ENCODE measurements around the gene PPP4R2.

Gene PPP4R2

DNA sequence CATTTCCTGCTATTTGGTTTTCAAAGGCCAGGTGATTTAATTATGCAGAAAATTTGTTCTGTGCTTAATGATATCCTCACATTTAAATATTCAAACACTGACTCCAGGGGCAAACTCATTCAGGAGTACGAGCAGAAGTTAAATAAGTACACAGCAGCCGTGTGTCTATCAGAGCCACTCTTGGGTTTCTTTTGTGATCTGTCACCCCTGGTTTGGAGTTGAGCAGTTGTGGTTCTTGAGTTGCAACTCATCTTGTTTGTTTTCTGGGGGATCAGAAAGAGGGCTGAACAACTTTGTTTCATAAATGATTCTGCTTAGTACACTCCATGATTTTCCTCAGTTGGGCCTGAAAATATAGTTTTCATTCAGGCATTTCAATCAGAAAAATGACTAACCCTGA, 25.7 kb upstream of the PPP4R2 start:
- H3F3A ChIP-seq (ENCODE audit: insufficient read depth), result no peaks in the 10 kb centered on the region
- H4K20me1 ChIP-seq (ENCODE audit: low read depth, low read length), result no peaks in the 10 kb centered on the region
- H3K79me2 ChIP-seq (ENCODE audit: insufficient read depth, low read length), result no peaks in the 10 kb centered on the region
- H2AFZ ChIP-seq (ENCODE audit: low read depth, low read length, severe bottlenecking), result no peak overlapping the region
- no peak overlapping the region for H3K9ac ChIP-seq (ENCODE audit: low read length)
- no peak overlapping the region for H3K4me3 ChIP-seq (ENCODE audit: insufficient read depth, low read length, poor library complexity, severe bottlenecking)
- no peak overlapping the region for H3K27ac ChIP-seq (ENCODE audit: low read depth, low read length)
- H3K9me3 ChIP-seq (ENCODE audit: insufficient read depth, low read length), result no peaks in the 10 kb centered on the region
- no peaks in the 10 kb centered on the region for H3K36me3 ChIP-seq (ENCODE audit: low read length)
- TF ChIP-seq, protein P1, sequence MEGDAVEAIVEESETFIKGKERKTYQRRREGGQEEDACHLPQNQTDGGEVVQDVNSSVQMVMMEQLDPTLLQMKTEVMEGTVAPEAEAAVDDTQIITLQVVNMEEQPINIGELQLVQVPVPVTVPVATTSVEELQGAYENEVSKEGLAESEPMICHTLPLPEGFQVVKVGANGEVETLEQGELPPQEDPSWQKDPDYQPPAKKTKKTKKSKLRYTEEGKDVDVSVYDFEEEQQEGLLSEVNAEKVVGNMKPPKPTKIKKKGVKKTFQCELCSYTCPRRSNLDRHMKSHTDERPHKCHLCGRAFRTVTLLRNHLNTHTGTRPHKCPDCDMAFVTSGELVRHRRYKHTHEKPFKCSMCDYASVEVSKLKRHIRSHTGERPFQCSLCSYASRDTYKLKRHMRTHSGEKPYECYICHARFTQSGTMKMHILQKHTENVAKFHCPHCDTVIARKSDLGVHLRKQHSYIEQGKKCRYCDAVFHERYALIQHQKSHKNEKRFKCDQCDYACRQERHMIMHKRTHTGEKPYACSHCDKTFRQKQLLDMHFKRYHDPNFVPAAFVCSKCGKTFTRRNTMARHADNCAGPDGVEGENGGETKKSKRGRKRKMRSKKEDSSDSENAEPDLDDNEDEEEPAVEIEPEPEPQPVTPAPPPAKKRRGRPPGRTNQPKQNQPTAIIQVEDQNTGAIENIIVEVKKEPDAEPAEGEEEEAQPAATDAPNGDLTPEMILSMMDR (IDR thresholded peaks at IDR 0.05; ENCODE audit: insufficient read depth, low read length, poor library complexity, severe bottlenecking), result no peak
- no peak for TF ChIP-seq EZH2phosphoT487 (conservative IDR thresholded peaks at IDR 0.05; ENCODE audit: low read length)
- no peak overlapping the region for H3K4me2 ChIP-seq (ENCODE audit: low read depth, low read length, poor library complexity, severe bottlenecking)
- H3K9me2 ChIP-seq (replicated peaks; ENCODE audit: insufficient read depth, low read length), result no peaks in the 10 kb centered on the region
- no peaks in the 10 kb centered on the region for H3K27me3 ChIP-seq (ENCODE audit: low read length)

- H3K27me3 ChIP-seq (ENCODE audit: low read length), result no peaks in the 10 kb centered on the region
- H3K36me3 ChIP-seq (ENCODE audit: low read length), result no peaks in the 10 kb centered on the region
- no peaks in the 10 kb centered on the region for H3K9me3 ChIP-seq (ENCODE audit: insufficient read depth, low read length)
- H3K9me2 ChIP-seq (replicated peaks; ENCODE audit: insufficient read depth, low read length), result no peaks in the 10 kb centered on the region
- H3K9ac ChIP-seq (ENCODE audit: low read length), result no peak overlapping the region
- H3K4me3 ChIP-seq (ENCODE audit: insufficient read depth, low read length, poor library complexity, severe bottlenecking), result no peak overlapping the region
- no peak overlapping the region for H2AFZ ChIP-seq (ENCODE audit: low read depth, low read length, severe bottlenecking)
- H3K27ac ChIP-seq (ENCODE audit: low read depth, low read length), result no peak overlapping the region
- H4K20me1 ChIP-seq (ENCODE audit: low read depth, low read length), result no peaks in the 10 kb centered on the region
- H3K79me2 ChIP-seq (ENCODE audit: insufficient read depth, low read length), result no peaks in the 10 kb centered on the region
- H3K4me2 ChIP-seq (ENCODE audit: low read depth, low read length, poor library complexity, severe bottlenecking), result no peak overlapping the region
- TF ChIP-seq, protein P1 (IDR thresholded peaks at IDR 0.05; ENCODE audit: insufficient read depth, low read length, poor library complexity, severe bottlenecking), result no peak
- no peak for TF ChIP-seq EZH2phosphoT487 (conservative IDR thresholded peaks at IDR 0.05; ENCODE audit: low read length)
- no peaks in the 10 kb centered on the region for H3F3A ChIP-seq (ENCODE audit: insufficient read depth)
Measured at GRCh38 chr3:72972706-72973030, 23.9 kb upstream of the PPP4R2 start.

- Histone ChIP-seq H3K9me2 (replicated peaks; ENCODE audit: insufficient read depth, low read length) (no peaks in the 10 kb centered on the region), H3K79me2 (ENCODE audit: insufficient read depth, low read length) (no peaks in the 10 kb centered on the region), H3K36me3 (ENCODE audit: low read length) (no peaks in the 10 kb centered on the region), H3K27me3 (ENCODE audit: low read length) (no peaks in the 10 kb centered on the region), H3K9me3 (ENCODE audit: insufficient read depth, low read length) (no peaks in the 10 kb centered on the region), H2AFZ (ENCODE audit: low read depth, low read length, severe bottlenecking) (no peak overlapping the region), H3F3A (ENCODE audit: insufficient read depth) (no peaks in the 10 kb centered on the region), H3K9ac (ENCODE audit: low read length) (no peak overlapping the region), H3K4me2 (ENCODE audit: low read depth, low read length, poor library complexity, severe bottlenecking) (no peak overlapping the region), H4K20me1 (ENCODE audit: low read depth, low read length) (no peaks in the 10 kb centered on the region), H3K27ac (ENCODE audit: low read depth, low read length) (no peak overlapping the region), H3K4me3 (ENCODE audit: insufficient read depth, low read length, poor library complexity, severe bottlenecking) (no peak overlapping the region)
- TF ChIP-seq EZH2phosphoT487 (conservative IDR thresholded peaks at IDR 0.05; ENCODE audit: low read length), result no peak
- TF ChIP-seq, protein P1 (IDR thresholded peaks at IDR 0.05; ENCODE audit: insufficient read depth, low read length, poor library complexity, severe bottlenecking), result no peak
Measured at GRCh38 chr3:72973031-72973723, 23.4 kb upstream of the PPP4R2 start.
